Islet precursor cell (in vitro differentiated cells): ENCODE data around the gene DYNLL1.
A peak's percentile ranks its signal among the peaks of the same experiment; 100 is the strongest.
"Not testable (repeated sequence)": the region's sequence is repeated elsewhere in the genome, so short reads cannot be mapped to it uniquely, and the experiment has no call there.

Experiments
- DNase-seq: peaks from one replicate; pipeline ENCODE4 v3.0.0-alpha.2; 2018

DYNLL1 gene

GRCh38 chr12:120475643-120476042 is 20.3 kb upstream of the DYNLL1 start:
- DNase-seq = no peak

GRCh38 chr12:120479458-120479857 is 16.5 kb upstream of the DYNLL1 start:
- no peak for DNase-seq

GRCh38 chr12:120480211-120480610 is 15.7 kb upstream of the DYNLL1 start:
- no peak for DNase-seq

GRCh38 chr12:120481022-120481767 is 14.7 kb upstream of the DYNLL1 start:
- no peak for DNase-seq

- no peak for DNase-seq
These were observed 12.3 kb upstream of the DYNLL1 start for GRCh38 chr12:120483621-120484020.

GRCh38 chr12:120485961-120486881 is 9.7 kb upstream of the DYNLL1 start:
- no peak for DNase-seq

GRCh38 chr12:120487552-120487951 is 8.4 kb upstream of the DYNLL1 start:
- DNase-seq = not testable (repeated sequence)

GRCh38 chr12:120488057-120488640 is 7.8 kb upstream of the DYNLL1 start:
- no peak for DNase-seq

GRCh38 chr12:120489018-120489417 is 6.9 kb upstream of the DYNLL1 start:
- no peak for DNase-seq

- no peak for DNase-seq
These were observed 5.6 kb upstream of the DYNLL1 start for GRCh38 chr12:120490325-120490724.

GRCh38 chr12:120490833-120491512 is 4.9 kb upstream of the DYNLL1 start:
- no peak for DNase-seq

GRCh38 chr12:120495186-120495730 is 655 bp upstream of the DYNLL1 start:
- DNase-seq = no peak

- peak; percentile 73 for DNase-seq
These were observed 764 bp downstream of the DYNLL1 start for GRCh38 chr12:120496413-120497340.

- DNase-seq = no peak
These were observed 1.7 kb downstream of the DYNLL1 start for GRCh38 chr12:120497524-120498150.

- no peak for DNase-seq
These were observed 3.1 kb downstream of the DYNLL1 start for GRCh38 chr12:120498870-120499515.

GRCh38 chr12:120500581-120500980 is 4.7 kb downstream of the DYNLL1 start:
- DNase-seq = no peak

GRCh38 chr12:120504587-120504986 is 8.7 kb downstream of the DYNLL1 start:
- DNase-seq = no peak

- no peak for DNase-seq
These were observed 12.6 kb downstream of the DYNLL1 start for GRCh38 chr12:120508537-120508936.

GRCh38 chr12:120514002-120514401 is 18.1 kb downstream of the DYNLL1 start:
- DNase-seq = no peak

GRCh38 chr12:120515496-120515895 is 19.6 kb downstream of the DYNLL1 start:
- DNase-seq = no peak
